ENCODE results near the gene CRHR1.

CRHR1 gene

GRCh38 chr17:45874151-45874550 lies 90.0 kb downstream of the CRHR1 start:
- ChIA-PET POLR2A (ENCODE audit: low non-redundant PET) (no interaction called here), CTCF (interaction anchor here (0.5 kb wide), 1 partner anchor 560 kb away, joined by 4 read pairs; no protein-coding TSS in a partner anchor)
- TF ChIP-seq, protein P1, sequence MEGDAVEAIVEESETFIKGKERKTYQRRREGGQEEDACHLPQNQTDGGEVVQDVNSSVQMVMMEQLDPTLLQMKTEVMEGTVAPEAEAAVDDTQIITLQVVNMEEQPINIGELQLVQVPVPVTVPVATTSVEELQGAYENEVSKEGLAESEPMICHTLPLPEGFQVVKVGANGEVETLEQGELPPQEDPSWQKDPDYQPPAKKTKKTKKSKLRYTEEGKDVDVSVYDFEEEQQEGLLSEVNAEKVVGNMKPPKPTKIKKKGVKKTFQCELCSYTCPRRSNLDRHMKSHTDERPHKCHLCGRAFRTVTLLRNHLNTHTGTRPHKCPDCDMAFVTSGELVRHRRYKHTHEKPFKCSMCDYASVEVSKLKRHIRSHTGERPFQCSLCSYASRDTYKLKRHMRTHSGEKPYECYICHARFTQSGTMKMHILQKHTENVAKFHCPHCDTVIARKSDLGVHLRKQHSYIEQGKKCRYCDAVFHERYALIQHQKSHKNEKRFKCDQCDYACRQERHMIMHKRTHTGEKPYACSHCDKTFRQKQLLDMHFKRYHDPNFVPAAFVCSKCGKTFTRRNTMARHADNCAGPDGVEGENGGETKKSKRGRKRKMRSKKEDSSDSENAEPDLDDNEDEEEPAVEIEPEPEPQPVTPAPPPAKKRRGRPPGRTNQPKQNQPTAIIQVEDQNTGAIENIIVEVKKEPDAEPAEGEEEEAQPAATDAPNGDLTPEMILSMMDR (conservative IDR thresholded peaks at IDR 0.05; ENCODE audit: low read depth): no peak
- H3K27ac ChIP-seq: no peak overlapping the region
- no peak for DNase-seq (ENCODE audit: low spot score)

DNA sequence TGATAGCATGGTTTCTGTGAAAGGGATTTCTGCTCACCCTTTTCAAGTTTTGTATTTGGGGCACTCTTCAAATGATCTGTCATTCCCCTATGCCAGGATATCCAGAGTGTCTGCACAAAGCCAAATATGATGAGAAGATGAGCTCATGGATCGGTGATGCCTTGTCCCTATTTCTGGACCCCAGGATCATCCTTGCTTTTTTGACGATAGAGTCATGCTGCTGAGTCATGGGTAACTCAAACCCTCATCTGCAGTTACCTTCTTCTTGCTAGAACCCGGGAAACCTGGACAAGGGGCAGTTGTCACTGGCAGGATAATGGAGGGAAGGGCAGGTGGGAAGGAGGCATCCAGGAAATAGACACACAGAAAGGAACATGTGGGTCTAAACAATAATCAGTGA lies 92.4 kb downstream of the CRHR1 start:
- TF ChIP-seq, protein P1 (conservative IDR thresholded peaks at IDR 0.05; ENCODE audit: low read depth): no peak
- CTCF ChIA-PET: no interaction called here
- no peak overlapping the region for H3K27ac ChIP-seq
- POLR2A ChIA-PET (ENCODE audit: low non-redundant PET): no interaction called here
- DNase-seq (ENCODE audit: low spot score): no peak

- ChIA-PET CTCF (no interaction called here), POLR2A (ENCODE audit: low non-redundant PET) (no interaction called here)
- no peak for DNase-seq (ENCODE audit: low spot score)
- TF ChIP-seq, protein P1 (conservative IDR thresholded peaks at IDR 0.05; ENCODE audit: low read depth): no peak
- H3K27ac ChIP-seq: no peak overlapping the region
These were observed 93.3 kb downstream of the CRHR1 start for GRCh38 chr17:45877467-45877866.

DNA sequence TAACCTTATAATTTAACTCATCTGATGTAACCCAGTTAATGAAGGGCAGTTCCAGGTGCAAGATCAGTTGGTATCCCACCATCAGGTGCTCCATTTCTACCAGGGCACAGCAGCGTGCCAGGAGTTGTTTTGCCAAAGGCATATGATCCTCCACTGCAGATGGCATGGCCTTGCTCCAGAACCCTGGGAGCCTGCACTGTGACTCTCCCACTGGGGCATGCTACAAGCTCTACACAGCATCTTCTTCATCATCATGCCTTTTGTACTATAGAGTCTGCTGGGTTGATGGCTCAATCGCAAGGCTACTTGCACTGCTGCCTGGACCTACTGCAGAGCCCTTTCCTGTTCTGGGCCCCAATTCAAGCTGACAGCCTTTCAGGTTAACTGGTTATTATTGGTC lies 98.9 kb downstream of the CRHR1 start:
- ChIA-PET POLR2A (ENCODE audit: low non-redundant PET) (no interaction called here), CTCF (no interaction called here)
- TF ChIP-seq, protein P1 (conservative IDR thresholded peaks at IDR 0.05; ENCODE audit: low read depth): no peak
- no peak for DNase-seq (ENCODE audit: low spot score)
- H3K27ac ChIP-seq: no peak overlapping the region
